Measurements from ENCODE around the gene BARX1.

DNA sequence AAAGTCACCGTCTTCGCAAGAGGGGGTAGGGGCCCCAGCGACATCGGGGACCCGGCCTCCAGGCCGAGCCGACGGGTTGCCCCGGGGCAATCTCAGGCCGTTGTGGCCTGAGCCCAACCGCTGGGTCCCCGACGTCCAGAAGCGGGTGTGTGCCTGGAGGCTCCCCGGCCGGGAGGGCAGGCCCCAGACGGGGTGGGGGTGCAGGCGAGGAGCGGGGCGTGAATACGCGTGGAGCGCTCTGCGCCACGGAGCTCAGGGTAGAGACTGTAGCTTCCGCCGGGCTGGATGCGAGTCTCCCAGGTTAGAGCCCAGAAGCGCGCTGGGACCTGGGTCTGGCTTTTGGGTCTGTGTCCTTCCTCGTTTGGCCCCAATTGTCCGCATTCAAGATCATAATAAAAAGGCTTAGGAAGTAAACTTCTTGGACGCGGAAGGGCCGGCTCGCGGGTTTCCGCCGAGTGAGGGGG, 3.5 kb downstream of the BARX1 start:
- TF ChIP-seq POLR2A (IDR thresholded peaks at IDR 0.05; ENCODE audit: low read length) (no peak), GATA1 (IDR thresholded peaks at IDR 0.05; ENCODE audit: low read depth, low read length) (no peak)

All from erythroblast (primary cell).